ENCODE data around the gene CEP85L.
A peak's percentile ranks its signal among the peaks of the same experiment; 100 is the strongest.

CEP85L gene

GRCh38 chr6:118551063-118552053 is 100.0 kb downstream of the CEP85L start:
- Histone ChIP-seq H3K56ac (ENCODE audit: low read length) (no peak overlapping the region), H3K79me2 (ENCODE audit: control insufficient read depth, insufficient read depth, low read length) (no peaks in the 10 kb centered on the region), H3K79me1 (ENCODE audit: low read length) (no peaks in the 10 kb centered on the region), H2BK120ac (ENCODE audit: low read depth, low read length) (no peak overlapping the region), H3K4me3 (ENCODE audit: low read length) (no peak overlapping the region), H3K9ac (ENCODE audit: low read length) (no peak overlapping the region), H2BK5ac (ENCODE audit: low read length) (no peak overlapping the region), H4K8ac (ENCODE audit: low read depth, low read length) (no peak overlapping the region), H3K27me3 (ENCODE audit: insufficient read depth, low read length, poor library complexity) (no peaks in the 10 kb centered on the region), H3K18ac (ENCODE audit: low read length) (no peak overlapping the region), H3K4ac (ENCODE audit: low read depth, low read length) (no peak overlapping the region), H3K4me2 (ENCODE audit: low read length) (no peak overlapping the region), H3K27ac (ENCODE audit: low read depth, low read length) (no peak overlapping the region), H3K23ac (ENCODE audit: low read length) (no peak overlapping the region), H3K4me1 (ENCODE audit: control insufficient read depth, low read depth, low read length) (no peaks in the 10 kb centered on the region), H2BK15ac (replicated peaks; ENCODE audit: low read depth) (no peak overlapping the region), H4K5ac (ENCODE audit: low read length) (no peak overlapping the region), H3K36me3 (ENCODE audit: control insufficient read depth, insufficient read depth, low read length) (no peaks in the 10 kb centered on the region), H2AK5ac (ENCODE audit: low read length) (no peak overlapping the region)
- WGBS (ENCODE audit: extremely low coverage, insufficient coverage, low lambda C conversion rate): 100% methylated on average over 1 of the region's 3 CpGs
- DNase-seq: peak; percentile 45

GRCh38 chr6:118548613-118549012 is 102.8 kb downstream of the CEP85L start:
- Histone ChIP-seq H4K8ac (ENCODE audit: low read depth, low read length) (no peak overlapping the region), H3K4me1 (ENCODE audit: control insufficient read depth, low read depth, low read length) (no peaks in the 10 kb centered on the region), H3K4ac (ENCODE audit: low read depth, low read length) (no peak overlapping the region), H3K4me3 (ENCODE audit: low read length) (no peak overlapping the region), H3K9ac (ENCODE audit: low read length) (no peak overlapping the region), H3K18ac (ENCODE audit: low read length) (no peak overlapping the region), H3K56ac (ENCODE audit: low read length) (no peak overlapping the region), H2BK5ac (ENCODE audit: low read length) (no peak overlapping the region), H2AK5ac (ENCODE audit: low read length) (no peak overlapping the region), H3K27ac (ENCODE audit: low read depth, low read length) (no peak overlapping the region), H2BK120ac (ENCODE audit: low read depth, low read length) (no peak overlapping the region), H4K5ac (ENCODE audit: low read length) (no peak overlapping the region), H3K79me1 (ENCODE audit: low read length) (no peaks in the 10 kb centered on the region), H3K79me2 (ENCODE audit: control insufficient read depth, insufficient read depth, low read length) (no peaks in the 10 kb centered on the region), H2BK15ac (replicated peaks; ENCODE audit: low read depth) (no peak overlapping the region), H3K36me3 (ENCODE audit: control insufficient read depth, insufficient read depth, low read length) (no peaks in the 10 kb centered on the region), H3K27me3 (ENCODE audit: insufficient read depth, low read length, poor library complexity) (no peaks in the 10 kb centered on the region), H3K23ac (ENCODE audit: low read length) (no peak overlapping the region), H3K4me2 (ENCODE audit: low read length) (no peak overlapping the region)
- no peak for DNase-seq

- no peaks in the 10 kb centered on the region for H3K79me2 ChIP-seq (ENCODE audit: control insufficient read depth, insufficient read depth, low read length)
- H2BK15ac ChIP-seq (replicated peaks; ENCODE audit: low read depth): no peak within 1 kb of the TSS
- no peak within 1 kb of the TSS for H3K9ac ChIP-seq (ENCODE audit: low read length)
- no peak within 1 kb of the TSS for H3K27ac ChIP-seq (ENCODE audit: low read depth, low read length)
- H4K8ac ChIP-seq (ENCODE audit: low read depth, low read length): no peak within 1 kb of the TSS
- H2AK5ac ChIP-seq (ENCODE audit: low read length): no peak within 1 kb of the TSS
- H3K23ac ChIP-seq (ENCODE audit: low read length): no peak within 1 kb of the TSS
- peak; percentile 23 for DNase-seq
- no peak within 1 kb of the TSS for H3K4me2 ChIP-seq (ENCODE audit: low read length)
- WGBS (ENCODE audit: extremely low coverage, insufficient coverage, low lambda C conversion rate): no CpG with 5 or more reads among the region's 3 CpGs
- no peaks in the 10 kb centered on the region for H3K36me3 ChIP-seq (ENCODE audit: control insufficient read depth, insufficient read depth, low read length)
- no peak within 1 kb of the TSS for H3K4me3 ChIP-seq (ENCODE audit: low read length)
- H3K4ac ChIP-seq (ENCODE audit: low read depth, low read length): no peak within 1 kb of the TSS
- H2BK5ac ChIP-seq (ENCODE audit: low read length): no peak within 1 kb of the TSS
- no peak within 1 kb of the TSS for H2BK120ac ChIP-seq (ENCODE audit: low read depth, low read length)
- no peak within 1 kb of the TSS for H3K56ac ChIP-seq (ENCODE audit: low read length)
- no peaks in the 10 kb centered on the region for H3K4me1 ChIP-seq (ENCODE audit: control insufficient read depth, low read depth, low read length)
- no peaks in the 10 kb centered on the region for H3K79me1 ChIP-seq (ENCODE audit: low read length)
- H4K5ac ChIP-seq (ENCODE audit: low read length): no peak within 1 kb of the TSS
- no peak within 1 kb of the TSS for H3K18ac ChIP-seq (ENCODE audit: low read length)
- H3K27me3 ChIP-seq (ENCODE audit: insufficient read depth, low read length, poor library complexity): no peaks in the 10 kb centered on the region
Observed at GRCh38 chr6:118548136-118548535, 103.3 kb downstream of the CEP85L start, which contains the start of gene PLN. Gene PLN (plus strand): TSS chr6:118548296. CDS start chr6:118558922, 10,626 bp downstream.

GRCh38 chr6:118546880-118547218 is 104.5 kb downstream of the CEP85L start:
- H3K18ac ChIP-seq (ENCODE audit: low read length): no peak overlapping the region
- H2BK15ac ChIP-seq (replicated peaks; ENCODE audit: low read depth): no peak overlapping the region
- H4K5ac ChIP-seq (ENCODE audit: low read length): no peak overlapping the region
- H3K56ac ChIP-seq (ENCODE audit: low read length): no peak overlapping the region
- H3K27me3 ChIP-seq (ENCODE audit: insufficient read depth, low read length, poor library complexity): no peaks in the 10 kb centered on the region
- no peaks in the 10 kb centered on the region for H3K4me1 ChIP-seq (ENCODE audit: control insufficient read depth, low read depth, low read length)
- no peaks in the 10 kb centered on the region for H3K36me3 ChIP-seq (ENCODE audit: control insufficient read depth, insufficient read depth, low read length)
- no peak overlapping the region for H4K8ac ChIP-seq (ENCODE audit: low read depth, low read length)
- no peaks in the 10 kb centered on the region for H3K79me1 ChIP-seq (ENCODE audit: low read length)
- H3K4me3 ChIP-seq (ENCODE audit: low read length): no peak overlapping the region
- no peak overlapping the region for H3K9ac ChIP-seq (ENCODE audit: low read length)
- H3K27ac ChIP-seq (ENCODE audit: low read depth, low read length): no peak overlapping the region
- no peaks in the 10 kb centered on the region for H3K79me2 ChIP-seq (ENCODE audit: control insufficient read depth, insufficient read depth, low read length)
- DNase-seq: no peak
- H2BK120ac ChIP-seq (ENCODE audit: low read depth, low read length): no peak overlapping the region
- no peak overlapping the region for H3K4me2 ChIP-seq (ENCODE audit: low read length)
- no peak overlapping the region for H3K23ac ChIP-seq (ENCODE audit: low read length)
- no CpG with 5 or more reads among the region's 1 CpG for WGBS (ENCODE audit: extremely low coverage, insufficient coverage, low lambda C conversion rate)
- H2BK5ac ChIP-seq (ENCODE audit: low read length): no peak overlapping the region
- no peak overlapping the region for H2AK5ac ChIP-seq (ENCODE audit: low read length)
- no peak overlapping the region for H3K4ac ChIP-seq (ENCODE audit: low read depth, low read length)

- H3K23ac ChIP-seq (ENCODE audit: low read length): no peak overlapping the region
- H3K9ac ChIP-seq (ENCODE audit: low read length): no peak overlapping the region
- no peak overlapping the region for H4K5ac ChIP-seq (ENCODE audit: low read length)
- no CpG with 5 or more reads among the region's 4 CpGs for whole genome bisulfite sequencing (ENCODE audit: extremely low coverage, insufficient coverage, low lambda C conversion rate)
- H3K4me3 ChIP-seq (ENCODE audit: low read length): no peak overlapping the region
- H3K4me2 ChIP-seq (ENCODE audit: low read length): no peak overlapping the region
- no peak overlapping the region for H3K56ac ChIP-seq (ENCODE audit: low read length)
- H3K4ac ChIP-seq (ENCODE audit: low read depth, low read length): no peak overlapping the region
- no peaks in the 10 kb centered on the region for H3K27me3 ChIP-seq (ENCODE audit: insufficient read depth, low read length, poor library complexity)
- H4K8ac ChIP-seq (ENCODE audit: low read depth, low read length): no peak overlapping the region
- no peak overlapping the region for H2AK5ac ChIP-seq (ENCODE audit: low read length)
- H3K79me2 ChIP-seq (ENCODE audit: control insufficient read depth, insufficient read depth, low read length): no peaks in the 10 kb centered on the region
- no peak overlapping the region for H3K27ac ChIP-seq (ENCODE audit: low read depth, low read length)
- H2BK5ac ChIP-seq (ENCODE audit: low read length): no peak overlapping the region
- no peaks in the 10 kb centered on the region for H3K36me3 ChIP-seq (ENCODE audit: control insufficient read depth, insufficient read depth, low read length)
- H2BK15ac ChIP-seq (replicated peaks; ENCODE audit: low read depth): no peak overlapping the region
- H2BK120ac ChIP-seq (ENCODE audit: low read depth, low read length): no peak overlapping the region
- no peak for DNase-seq
- H3K4me1 ChIP-seq (ENCODE audit: control insufficient read depth, low read depth, low read length): no peaks in the 10 kb centered on the region
- no peaks in the 10 kb centered on the region for H3K79me1 ChIP-seq (ENCODE audit: low read length)
- H3K18ac ChIP-seq (ENCODE audit: low read length): no peak overlapping the region
Observed at GRCh38 chr6:118546164-118546879, 105.1 kb downstream of the CEP85L start.
